SK-N-SH (cell line): Measurements from ENCODE around the gene IFIT1B. TPM values are rescaled to one million over a fixed set of nuclear protein-coding genes. Genes with fewer than 3 reads are reported as not detected.

Experiments
- CTCF ChIA-PET: fragments of 300-600, 350-600 bp; formaldehyde crosslinking; extraction: SDS; loops from one replicate; lab custom pipeline; 2021; lab: Yijun Ruan, JAX
- POLR2A ChIA-PET: fragments of 350-600 bp; sonication (Branson Sonifier 250); formaldehyde crosslinking; extraction: SDS; loops from one replicate; lab custom pipeline; 2020; ENCODE audit warnings: antibody characterized with exemption, inconsistent platforms; lab: Yijun Ruan, JAX
- DNase-seq: peaks from one replicate; pipeline ENCODE4 v3.0.0; 2012
- H2AFZ ChIP-seq: fragments of 200-600 bp; sonication (generic); 2 replicates; pipeline ENCODE4 v1.8.1; 2016; ENCODE audit warnings: antibody characterized with exemption, mild to moderate bottlenecking, low read depth
- H3F3A ChIP-seq: fragments of 200-600 bp; sonication (generic); replicated peaks from 2 replicates; pipeline ENCODE3; 2016; ENCODE audit warnings: antibody characterized with exemption, mild to moderate bottlenecking; ENCODE audit not compliant: insufficient read depth
- H3K27ac ChIP-seq, 2 experiments: fragments of 200-500 bp in 1 of 2; fragments of 200-600 bp in 1 of 2; sonication (Bioruptor generic) in 1 of 2; sonication (generic), shearing (Covaris generic) in 1 of 2; 2 replicates each; pipeline versions ENCODE4 v1.5.1 to v1.6.1; 2014 to 2016; ENCODE audit warnings: low read depth in 2 of 2, inconsistent platforms in 1 of 2, low read length in 1 of 2, mild to moderate bottlenecking in 1 of 2, mixed read lengths in 1 of 2
- H3K27me3 ChIP-seq: fragments of 200-600 bp; sonication (generic), shearing (Covaris generic); 2 replicates; pipeline ENCODE4 v1.6.1; 2016; ENCODE audit warnings: mixed run types; ENCODE audit not compliant: insufficient read depth
- H3K36me3 ChIP-seq, 2 experiments: fragments of 200-500 bp in 1 of 2; fragments of 200-600 bp in 1 of 2; sonication (Bioruptor generic) in 1 of 2; sonication (generic) in 1 of 2; replicated peaks in 1 of 2; 2 replicates each; pipeline versions ENCODE3 to v1.5.1; 2014 to 2016; ENCODE audit warnings: low read length in 1 of 2, mild to moderate bottlenecking in 1 of 2; ENCODE audit not compliant: insufficient read depth in 2 of 2, control insufficient read depth in 1 of 2
- H3K4me1 ChIP-seq, 2 experiments: fragments of 200-500 bp in 1 of 2; fragments of 200-600 bp in 1 of 2; sonication (Bioruptor generic) in 1 of 2; sonication (generic), shearing (Covaris generic) in 1 of 2; 2 replicates each; pipeline versions ENCODE4 v1.5.1 to v1.6.1; 2014 to 2016; ENCODE audit warnings: low read depth in 1 of 2, low read length in 1 of 2, mixed run types in 1 of 2; ENCODE audit not compliant: insufficient read depth in 2 of 2, control insufficient read depth in 1 of 2
- H3K4me2 ChIP-seq: fragments of 200-600 bp; sonication (generic), shearing (Covaris generic); 2 replicates; pipeline ENCODE4 v1.6.1; 2017; ENCODE audit warnings: mixed run types
- H3K4me3 ChIP-seq, 2 experiments: fragments of 200-500 bp in 1 of 2; fragments of 200-600 bp in 1 of 2; sonication (Bioruptor generic) in 1 of 2; sonication (generic), shearing (Covaris generic) in 1 of 2; 2 replicates each; pipeline versions ENCODE4 v1.5.1 to v1.8.1; 2014 to 2016; ENCODE audit warnings: low read depth in 2 of 2, inconsistent platforms in 1 of 2, low read length in 1 of 2, mild to moderate bottlenecking in 1 of 2, mixed read lengths in 1 of 2, moderate library complexity in 1 of 2
- H3K79me2 ChIP-seq: fragments of 200-600 bp; sonication (generic); 2 replicates; pipeline ENCODE4 v1.8.1; 2017; ENCODE audit warnings: mild to moderate bottlenecking; ENCODE audit not compliant: insufficient read depth
- H3K9ac ChIP-seq: fragments of 200-600 bp; sonication (generic); 2 replicates; pipeline ENCODE4 v1.6.1; 2017; ENCODE audit warnings: mixed run types
- H3K9me2 ChIP-seq: fragments of 200-600 bp; sonication (generic); 2 replicates; pipeline ENCODE4 v1.6.1; 2017; ENCODE audit warnings: mixed run types
- H3K9me3 ChIP-seq: fragments of 200-600 bp; sonication (generic); 2 replicates; pipeline ENCODE4 v1.6.1; 2017; ENCODE audit warnings: mixed run types, mild to moderate bottlenecking, moderate library complexity
- H4K20me1 ChIP-seq: fragments of 200-600 bp; sonication (generic); 2 replicates; pipeline ENCODE4 v1.6.1; 2017; ENCODE audit warnings: mild to moderate bottlenecking, mixed run types; ENCODE audit not compliant: insufficient read depth
- CTCF ChIP-seq: fragments of 200-600 bp; sonication (generic); IDR thresholded peaks from 2 replicates; pipeline ENCODE4 v1.6.1; 2017; ENCODE audit warnings: antibody characterized with exemption, mild to moderate bottlenecking, moderate library complexity
- FOSL2 ChIP-seq: IDR thresholded peaks from 2 replicates; pipeline ENCODE4 v1.4.0; 2012; ENCODE audit warnings: low read depth, mild to moderate bottlenecking, moderate library complexity, borderline replicate concordance
- GABPA ChIP-seq: IDR thresholded peaks from 2 replicates; pipeline ENCODE4 v1.4.0; 2012; ENCODE audit warnings: low read depth, mild to moderate bottlenecking
- IRF3 ChIP-seq: fragments of 150-350 bp; IDR thresholded peaks from 2 replicates; pipeline ENCODE4 v1.6.1; 2016; ENCODE audit warnings: mild to moderate bottlenecking, low read depth, low read length
- MAX ChIP-seq: IDR thresholded peaks from 2 replicates; pipeline ENCODE4 v1.4.0; 2012; ENCODE audit warnings: low read depth
- NFIC ChIP-seq: IDR thresholded peaks from 2 replicates; pipeline ENCODE4 v1.4.0; 2012; ENCODE audit warnings: borderline replicate concordance
- RCOR1 ChIP-seq: fragments of 150-350 bp; IDR thresholded peaks from 2 replicates; pipeline ENCODE4 v1.6.1; 2017; ENCODE audit warnings: antibody characterized with exemption, low read length
- RFX5 ChIP-seq: IDR thresholded peaks from 2 replicates; pipeline ENCODE4 v1.6.1; 2012; ENCODE audit warnings: mild to moderate bottlenecking, improper control_type of control experiment, low read length
- RXRA ChIP-seq: IDR thresholded peaks from 2 replicates; pipeline ENCODE4 v1.4.0; 2012; ENCODE audit warnings: low read depth, mild to moderate bottlenecking, borderline replicate concordance
- USF2 ChIP-seq: fragments of 150-350 bp; IDR thresholded peaks from 2 replicates; pipeline ENCODE4 v1.6.1; 2017; ENCODE audit warnings: antibody characterized with exemption, low read length, low read depth, borderline replicate concordance
- WGBS: methylation state at CpG from one replicate; pipeline ENCODE4 v1.1.6; 2017; ENCODE audit warnings: low lambda C conversion rate; 5-methylcytosine and 5-hydroxymethylcytosine counted together
- polyA plus RNA-seq, 3 experiments: library from polyadenylated mRNA; depleted of rRNA; stranded (reverse); fragments of >200 nt; gene quantifications; 2 replicates each; pipeline ENCODE4 v1.2.3, GENCODE V29; 2012

IFIT1B gene
- polyA plus RNA-seq, 1 of the 3 experiments (the other 2 are of a cell fraction): 0.03 TPM

GRCh38 chr10:89342206-89342958 lies 35.5 kb upstream of the IFIT1B start (continued):
- TF ChIP-seq USF2: peak; percentile 28; the same call in 1 of the 2 replicates
- TF ChIP-seq FOSL2: no peak

- peaks cover 7 to 16% of the 10 kb centered on the region in 2 experiments; a peak in 3 of 4 replicates for H3K4me1 ChIP-seq
- 95% methylated on average over 4 of the region's 5 CpGs for WGBS
- peak overlapping the region; percentile 73 for H3K4me2 ChIP-seq
- H3K79me2 ChIP-seq: peaks cover 19% of the 10 kb centered on the region; the same call in 1 of the 2 replicates
- H3K9me2 ChIP-seq: no peaks in the 10 kb centered on the region
- no peaks in the 10 kb centered on the region for H3K9me3 ChIP-seq
- peaks cover 9 to 12% of the 10 kb centered on the region in 2 experiments for H3K36me3 ChIP-seq
- no peaks in the 10 kb centered on the region for H4K20me1 ChIP-seq
- H3K4me3 ChIP-seq: peak overlapping the region; percentile 55 to 61
- CTCF ChIA-PET: interaction anchor here (1.7 kb wide), 1 partner anchor 26 kb away, joined by 6 read pairs; no protein-coding TSS in a partner anchor
- no peak for DNase-seq
- peak overlapping the region; percentile 78 to 93 for H3K27ac ChIP-seq
- H3K27me3 ChIP-seq: no peaks in the 10 kb centered on the region
- H2AFZ ChIP-seq: peak overlapping the region; percentile 85
- H3K9ac ChIP-seq: peak overlapping the region; percentile 57; the same call in 1 of the 2 replicates
- peaks cover 6% of the 10 kb centered on the region for H3F3A ChIP-seq
- TF ChIP-seq CTCF: no peak
- no peak for TF ChIP-seq USF2
- TF ChIP-seq NFIC: no peak
- TF ChIP-seq MAX: no peak
- no peak for TF ChIP-seq RFX5
- TF ChIP-seq RXRA: no peak
- no peak for TF ChIP-seq IRF3
- no peak for TF ChIP-seq GABPA
- TF ChIP-seq RCOR1: no peak
- POLR2A ChIA-PET: no interaction called here
Measured at GRCh38 chr10:89343089-89343767, 34.6 kb upstream of the IFIT1B start.
